Measurements from ENCODE around the gene TRIM32. TPM values are rescaled to one million over a fixed set of nuclear protein-coding genes. Genes with fewer than 3 reads are reported as not detected.

Gene TRIM32
- total and polyA plus RNA-seq, 12 donors, result 3.5 to 40.1 (median 19.1) TPM

GRCh38 chr9:116653348-116654058, 33.6 kb upstream of the TRIM32 start:
- DNase-seq, result no peak
- peaks cover 0 to 8% of the 10 kb centered on the region in 2 donors for H3K4me1 ChIP-seq (replicated peaks in 1 of 2)
- no peak overlapping the region for H3K4me3 ChIP-seq
- TF ChIP-seq POLR2A (IDR thresholded peaks at IDR 0.05) (no peak), CTCF (IDR thresholded peaks at IDR 0.05) (no peak)
- WGBS, 4 donors, result 82 to 89% (median 87%) methylated on average over 7 of the region's 7 CpGs
- intact Hi-C loops (cut with DNase I), result loop anchor here in 1 of 2 donors (10.0 kb wide), 1 partner anchor 499 kb away; the partner anchor contains the start of gene PAPPA
- H3K36me3 ChIP-seq (replicated peaks in 1 of 2), result no peaks in the 10 kb centered on the region
- peak overlapping the region in 2 of 5 donors; percentile 9 to 36 for H3K27ac ChIP-seq
- H3K9me3 ChIP-seq (replicated peaks in 1 of 3), result no peaks in the 10 kb centered on the region
- H3K27me3 ChIP-seq, result no peaks in the 10 kb centered on the region

GRCh38 chr9:116654059-116654355, 33.1 kb upstream of the TRIM32 start:
- intact Hi-C loops (cut with DNase I), result loop anchor here in 1 of 2 donors (10.0 kb wide), 1 partner anchor 499 kb away; the partner anchor contains the start of gene PAPPA
- no peak for TF ChIP-seq CTCF (IDR thresholded peaks at IDR 0.05)
- no peak for TF ChIP-seq POLR2A (IDR thresholded peaks at IDR 0.05)
- Histone ChIP-seq H3K27ac (peak overlapping the region in 1 of 5 donors; percentile 9), H3K4me1 (replicated peaks in 1 of 2) (peaks cover 0 to 8% of the 10 kb centered on the region in 2 donors), H3K4me3 (no peak overlapping the region), H3K36me3 (replicated peaks in 1 of 2) (no peaks in the 10 kb centered on the region), H3K9me3 (replicated peaks in 1 of 3) (no peaks in the 10 kb centered on the region), H3K27me3 (no peaks in the 10 kb centered on the region)
- DNase-seq, result peak in 2 of 7 donors; percentile 28 to 33
- WGBS, 4 donors, result 80 to 84% (median 83%) methylated on average over 3 of the region's 3 CpGs

DNA sequence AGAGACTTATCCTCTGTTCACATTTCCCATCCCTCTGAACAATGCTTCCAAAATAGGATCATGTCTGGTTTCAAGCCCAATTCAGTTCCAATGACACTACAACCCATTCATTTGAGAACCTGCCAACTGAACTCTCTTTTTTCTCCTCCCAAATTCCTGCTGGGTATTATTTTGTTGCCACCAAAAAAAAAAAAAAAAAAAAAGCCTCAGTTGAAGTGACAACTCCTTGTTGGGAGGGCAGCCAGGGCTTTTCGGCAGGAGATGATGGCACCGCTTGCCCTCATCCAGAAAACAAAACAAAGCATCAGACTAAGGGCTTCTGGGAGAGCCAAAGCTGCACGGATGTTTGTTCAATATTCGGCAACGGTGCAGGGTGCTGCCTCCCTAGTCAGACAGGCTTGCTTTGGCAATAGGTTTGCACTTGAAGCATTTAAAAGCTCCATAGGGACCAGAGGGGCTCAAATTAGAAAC, 30.6 kb upstream of the TRIM32 start:
- intact Hi-C loops (cut with DNase I), result loop anchor here in 1 of 2 donors (10.0 kb wide), 1 partner anchor 502 kb away; the partner anchor contains the start of gene PAPPA
- H3K4me1 ChIP-seq (replicated peaks in 1 of 2), result peaks cover 0 to 8% of the 10 kb centered on the region in 2 donors
- no peaks in the 10 kb centered on the region for H3K9me3 ChIP-seq (replicated peaks in 1 of 3)
- no peak for DNase-seq
- WGBS, 4 donors, result 54 to 80% (median 73%) methylated on average over 5 of the region's 5 CpGs
- H3K4me3 ChIP-seq, result no peak overlapping the region
- H3K36me3 ChIP-seq (replicated peaks in 1 of 2), result no peaks in the 10 kb centered on the region
- no peaks in the 10 kb centered on the region for H3K27me3 ChIP-seq
- H3K27ac ChIP-seq, result peak overlapping the region in 2 of 5 donors; percentile 32 to 41
- TF ChIP-seq POLR2A (IDR thresholded peaks at IDR 0.05) (no peak), CTCF (IDR thresholded peaks at IDR 0.05) (no peak)

- Histone ChIP-seq H3K36me3 (replicated peaks in 1 of 2) (no peaks in the 10 kb centered on the region), H3K4me3 (no peak overlapping the region), H3K27me3 (no peaks in the 10 kb centered on the region), H3K27ac (peak overlapping the region in 1 of 5 donors; percentile 32), H3K9me3 (replicated peaks in 1 of 3) (no peaks in the 10 kb centered on the region), H3K4me1 (replicated peaks in 1 of 2) (peaks cover 0 to 8% of the 10 kb centered on the region in 2 donors)
- DNase-seq, result no peak
- 72 to 87% (median 81%) methylated on average over 2 of the region's 2 CpGs for WGBS, 4 donors
- intact Hi-C loops (cut with DNase I), result loop anchor here in 1 of 2 donors (10.0 kb wide), 1 partner anchor 502 kb away; the partner anchor contains the start of gene PAPPA
- no peak for TF ChIP-seq POLR2A (IDR thresholded peaks at IDR 0.05)
- no peak for TF ChIP-seq CTCF (IDR thresholded peaks at IDR 0.05)
Observed at GRCh38 chr9:116656977-116657376, 30.1 kb upstream of the TRIM32 start.

Data from adrenal gland (tissue), 12 donors.